HepG2 (cell line): ENCODE measurements around the gene CASZ1. TPM values are rescaled to one million over a fixed set of nuclear protein-coding genes. Genes with fewer than 3 reads are reported as not detected.
A peak's percentile ranks its signal among the peaks of the same experiment; 100 is the strongest.

Experiments used
- BRD4 ChIP-seq: sonication (generic); formaldehyde crosslinking; IDR thresholded peaks from 2 replicates; pipeline ENCODE4 v1.4.0; 2020; ENCODE audit warnings: missing genetic modification reagents
- CCAR2 ChIP-seq: fragments of 200-400 bp; formaldehyde crosslinking; optimal IDR thresholded peaks from 2 replicates; pipeline ENCODE3; 2018; ENCODE audit warnings: low read depth, mild to moderate bottlenecking, low read length, moderate library complexity
- DDIT3 ChIP-seq: sonication (generic); formaldehyde crosslinking; IDR thresholded peaks from 2 replicates; pipeline ENCODE4 v1.4.0; 2020; ENCODE audit warnings: mild to moderate bottlenecking, missing genetic modification reagents
- E2F2 ChIP-seq: sonication (generic); formaldehyde crosslinking; IDR thresholded peaks from 2 replicates; pipeline ENCODE4 v1.4.0; 2020; ENCODE audit warnings: missing genetic modification reagents, borderline replicate concordance
- IKZF5 ChIP-seq: IDR thresholded peaks from 2 replicates; pipeline ENCODE4 v1.6.1; 2018; ENCODE audit warnings: missing genetic modification reagents, mild to moderate bottlenecking, missing compliant biosample characterization
- KDM5A ChIP-seq: fragments of 200-600 bp; sonication (generic); IDR thresholded peaks from 2 replicates; pipeline ENCODE4 v1.7.0; 2018; ENCODE audit warnings: antibody characterized with exemption, mild to moderate bottlenecking, low read length, borderline replicate concordance
- MEIS1 ChIP-seq: sonication (generic); formaldehyde crosslinking; IDR thresholded peaks from 2 replicates; pipeline ENCODE4 v1.9.0; 2021; ENCODE audit warnings: mild to moderate bottlenecking, missing genetic modification reagents, moderate library complexity, borderline replicate concordance
- MLXIP ChIP-seq: sonication (generic); formaldehyde crosslinking; IDR thresholded peaks from 2 replicates; pipeline ENCODE4 v1.9.0; 2021; ENCODE audit warnings: missing genetic modification reagents, borderline replicate concordance
- MXD3 ChIP-seq: IDR thresholded peaks from 2 replicates; pipeline ENCODE4 v1.6.1; 2016; ENCODE audit warnings: mild to moderate bottlenecking, missing biosample characterization, missing genetic modification reagents
- PITX1 ChIP-seq: sonication (generic); formaldehyde crosslinking; IDR thresholded peaks from 2 replicates; pipeline ENCODE4 v1.5.1; 2020; ENCODE audit warnings: mild to moderate bottlenecking, missing genetic modification reagents
- SOX13 ChIP-seq, 3 experiments: fragments of 450-650 bp in 1 of 3; sonication (generic) in 1 of 3; formaldehyde crosslinking in 1 of 3; IDR thresholded peaks in 2 of 3; conservative IDR thresholded peaks in 1 of 3; 2 replicates each; pipeline versions ENCODE4 v1.5.0 to v1.6.1; 2016 to 2020; ENCODE audit warnings: antibody characterized with exemption in 1 of 3, mild to moderate bottlenecking in 1 of 3, missing compliant biosample characterization in 1 of 3, missing genetic modification reagents in 1 of 3, moderate library complexity in 1 of 3
- STAT6 ChIP-seq: sonication (generic); formaldehyde crosslinking; IDR thresholded peaks from 2 replicates; pipeline ENCODE4 v1.4.0; 2020; ENCODE audit warnings: missing genetic modification reagents, mild to moderate bottlenecking, borderline replicate concordance
- ZFP82 ChIP-seq: sonication (generic); formaldehyde crosslinking; IDR thresholded peaks from 2 replicates; pipeline ENCODE4 v1.5.1; 2020; ENCODE audit warnings: mild to moderate bottlenecking, missing genetic modification reagents, borderline replicate concordance
- ZNF441 ChIP-seq: sonication (generic); formaldehyde crosslinking; IDR thresholded peaks from 2 replicates; pipeline ENCODE4 v1.7.0; 2021; ENCODE audit warnings: missing genetic modification reagents, borderline replicate concordance
- ZNF562 ChIP-seq: sonication (generic); formaldehyde crosslinking; IDR thresholded peaks from 2 replicates; pipeline ENCODE4 v1.8.0; 2022; ENCODE audit warnings: missing genetic modification reagents, borderline replicate concordance
- ZNF749 ChIP-seq: sonication (generic); formaldehyde crosslinking; IDR thresholded peaks from 2 replicates; pipeline ENCODE4 v1.8.0; 2022; ENCODE audit warnings: mild to moderate bottlenecking, missing genetic modification reagents, moderate library complexity, borderline replicate concordance
- ZNF841 ChIP-seq: sonication (generic); formaldehyde crosslinking; IDR thresholded peaks from 2 replicates; pipeline ENCODE4 v1.8.1; 2023; ENCODE audit warnings: missing genetic modification reagents, borderline replicate concordance
- polyA plus RNA-seq, 8 experiments: library from polyadenylated mRNA; depleted of rRNA in 3 of 8; stranded (reverse) in 7 of 8; unstranded in 1 of 8; fragments of >200 nt; fragmentation: Illumina TruSeq in 4 of 8; extraction: Trizol in 4 of 8; gene quantifications; 2 replicates each; pipeline versions ENCODE4 v1.2.1 to v1.2.3, GENCODE V29; 2011 to 2016; ENCODE audit warnings: low read depth in 4 of 8, missing spikeins in 1 of 8, mixed read lengths in 1 of 8; ENCODE audit not compliant: insufficient read depth in 1 of 8
- total RNA-seq, 5 experiments: library from RNA; depleted of rRNA; stranded (reverse); fragments of >200 nt; fragmentation: Illumina TruSeq; extraction: Trizol; gene quantifications; 2 replicates each; pipeline ENCODE4 v1.2.3, GENCODE V29; 2016; ENCODE audit warnings: low read depth in 1 of 5

CASZ1 gene
- total and polyA plus RNA-seq, 2 of the 13 experiments (the other 11 are each of a cell fraction or from before 2014, with no cell fraction given) = 1.9 to 3.7 TPM

- no peak for TF ChIP-seq MXD3 (CRISPR knock-in tag)
- no peak for TF ChIP-seq ZNF562 (CRISPR knock-in tag)
- no peak for TF ChIP-seq ZNF441 (CRISPR knock-in tag)
- no peak for TF ChIP-seq ZFP82 (CRISPR knock-in tag)
- no peak for TF ChIP-seq MLXIP (CRISPR knock-in tag)
- TF ChIP-seq MEIS1 = peak; percentile 75; the same call in 1 of the 2 replicates
- no peak for TF ChIP-seq BRD4 (CRISPR knock-in tag)
- no peak for TF ChIP-seq KDM5A
- TF ChIP-seq CCAR2 = no peak
- TF ChIP-seq ZNF841 = no peak
- no peak for TF ChIP-seq SOX13 (IDR thresholded peaks at IDR 0.05)
- TF ChIP-seq SOX13 (CRISPR knock-in tag; conservative IDR thresholded peaks at IDR 0.05 in 1 of 2, IDR thresholded peaks at IDR 0.05 in 1 of 2) = peak in 1 of 2 experiments; percentile 74; a peak in 2 of 4 replicates
- no peak for TF ChIP-seq DDIT3 (CRISPR knock-in tag)
- no peak for TF ChIP-seq PITX1 (CRISPR knock-in tag)
- TF ChIP-seq IKZF5 (CRISPR knock-in tag) = peak; percentile 68
- no peak for TF ChIP-seq STAT6
- no peak for TF ChIP-seq ZNF749
- no peak for TF ChIP-seq E2F2 (CRISPR knock-in tag)
Measured at GRCh38 chr1:10704368-10704882, 92.0 kb downstream of the CASZ1 start (continued).
